Neural crest cell (in vitro differentiated cells): ENCODE measurements around the gene ADAMTSL1. TPM values are rescaled to one million over a fixed set of nuclear protein-coding genes. Genes with fewer than 3 reads are reported as not detected.

Source experiments
- DNase-seq: peaks from one replicate; pipeline ENCODE4 v3.0.0; 2021; ENCODE audit warnings: low read depth, mixed read lengths, low spot score
- H3K27ac Mint-ChIP-seq: one replicate; pipeline ENCODE4 v1.8.0; 2021; ENCODE audit warnings: mild to moderate bottlenecking, mixed read lengths; ENCODE audit not compliant: unreplicated experiment
- H3K27me3 Mint-ChIP-seq: 2 replicates; pipeline ENCODE4 v1.8.0; 2021; ENCODE audit warnings: low read depth, mild to moderate bottlenecking, mixed read lengths
- H3K36me3 Mint-ChIP-seq: 2 replicates; pipeline ENCODE4 v1.8.0; 2021; ENCODE audit warnings: low read depth, mild to moderate bottlenecking, mixed read lengths
- H3K4me1 Mint-ChIP-seq: 2 replicates; pipeline ENCODE4 v1.8.0; 2021; ENCODE audit warnings: mixed read lengths
- H3K4me3 Mint-ChIP-seq: one replicate; pipeline ENCODE4 v1.8.0; 2021; ENCODE audit warnings: mild to moderate bottlenecking, mixed read lengths
- H3K9me3 Mint-ChIP-seq: 2 replicates; pipeline ENCODE4 v1.8.0; 2021; ENCODE audit warnings: mixed read lengths
- CTCF ChIP-seq: fragments of 200-600 bp; sonication (generic); conservative IDR thresholded peaks from 2 replicates; pipeline ENCODE4 v1.5.0; 2021; ENCODE audit warnings: antibody characterized with exemption, mild to moderate bottlenecking
- total RNA-seq: library from RNA; stranded (reverse); gene quantifications from 2 replicates; pipeline ENCODE4 v1.2.1, GENCODE V29; 2021

ADAMTSL1 gene
- total RNA-seq, 1 donor from 2014 or later = 2.3 TPM

DNA sequence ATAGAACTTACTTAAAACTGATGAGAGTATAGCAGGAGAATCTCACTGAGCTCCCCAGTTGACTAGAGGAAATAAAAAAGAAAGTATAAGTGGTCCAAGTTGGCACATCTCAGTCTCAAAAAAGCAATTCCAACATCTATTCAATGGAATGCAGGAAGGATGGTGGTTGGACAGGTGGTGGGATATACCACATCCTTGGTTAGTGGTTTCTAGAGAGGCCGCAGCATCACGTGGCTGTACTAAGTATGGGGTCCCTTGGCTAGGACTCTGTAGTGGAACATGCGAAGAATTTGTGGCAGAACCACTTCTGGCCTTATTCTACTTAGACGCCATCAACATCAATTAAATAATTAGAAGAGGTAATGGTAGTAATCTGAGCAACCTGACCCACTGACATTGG, 326.6 kb downstream of the ADAMTSL1 start:
- H3K27ac Mint-ChIP-seq = no peak overlapping the region
- DNase-seq = no peak
- no peak overlapping the region for H3K4me3 Mint-ChIP-seq
- H3K36me3 Mint-ChIP-seq = no peaks in the 10 kb centered on the region
- H3K4me1 Mint-ChIP-seq = peaks cover 24% of the 10 kb centered on the region
- peaks cover 5% of the 10 kb centered on the region for H3K9me3 Mint-ChIP-seq
- no peaks in the 10 kb centered on the region for H3K27me3 Mint-ChIP-seq
- TF ChIP-seq CTCF = no peak

DNA sequence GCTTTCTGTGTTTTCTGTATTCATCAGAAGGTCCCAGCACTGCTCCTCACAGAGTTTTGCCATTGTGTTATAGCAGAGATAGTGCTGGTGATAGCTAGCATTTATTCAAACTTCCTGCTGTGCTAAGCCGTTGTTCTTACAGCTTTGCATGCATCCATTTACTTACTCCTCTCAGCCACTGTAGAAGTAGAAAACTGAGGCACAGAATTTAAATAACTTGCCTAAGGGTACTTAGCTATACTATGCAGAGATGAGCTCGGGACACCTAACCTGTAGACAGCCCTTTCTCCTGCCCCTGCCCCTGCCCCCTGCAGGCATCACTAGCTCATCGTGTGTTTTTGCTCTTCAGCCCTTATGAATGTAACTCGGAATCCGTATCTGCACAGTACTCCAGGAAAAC, 331.4 kb downstream of the ADAMTSL1 start:
- TF ChIP-seq CTCF = no peak
- Mint-ChIP-seq H3K4me1 (peaks cover 4% of the 10 kb centered on the region), H3K27ac (no peak overlapping the region), H3K4me3 (no peak overlapping the region), H3K36me3 (no peaks in the 10 kb centered on the region), H3K27me3 (no peaks in the 10 kb centered on the region), H3K9me3 (peaks cover 5% of the 10 kb centered on the region)
- no peak for DNase-seq

DNA sequence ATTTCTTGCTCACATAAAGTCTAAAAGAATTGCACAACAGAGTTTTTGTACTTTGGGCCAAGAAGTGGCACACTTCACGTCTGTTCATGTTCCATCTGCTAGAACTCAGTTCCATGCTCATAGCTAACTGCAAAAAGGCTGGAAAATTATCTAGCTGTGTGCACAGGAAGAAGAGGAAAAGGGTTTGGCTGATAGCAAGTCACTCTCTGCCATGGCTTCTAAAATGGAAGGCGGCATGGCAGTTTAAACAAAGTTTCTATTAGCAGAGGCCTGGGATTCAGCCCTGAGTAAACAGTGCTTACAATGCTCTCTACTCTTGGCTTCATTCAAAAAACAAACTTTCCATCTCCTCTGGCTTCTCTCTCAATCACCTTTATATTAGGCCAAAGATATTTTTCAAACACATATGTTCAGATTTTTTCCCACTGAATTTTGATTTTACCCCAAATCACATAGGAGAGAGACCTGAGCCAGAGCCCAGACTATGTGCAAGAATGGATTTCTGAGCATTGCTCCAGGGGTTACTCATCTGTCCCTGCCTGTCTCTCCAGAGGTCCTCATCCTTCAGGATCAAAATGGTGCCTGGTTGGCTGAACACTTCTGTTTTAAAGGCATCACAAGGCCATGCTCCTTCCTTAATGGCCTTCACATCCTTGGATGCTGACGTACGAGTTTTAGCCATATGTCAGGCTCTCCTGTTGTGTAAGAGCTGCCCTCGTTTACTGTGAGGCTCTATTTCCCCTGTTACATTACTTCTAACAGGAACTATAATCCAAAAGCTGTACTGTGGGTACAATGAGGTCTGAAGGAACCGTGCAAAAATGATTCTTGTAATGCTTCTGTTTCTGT, 332.5 kb downstream of the ADAMTSL1 start:
- Mint-ChIP-seq H3K9me3 (peaks cover 4% of the 10 kb centered on the region), H3K4me1 (peaks cover 4% of the 10 kb centered on the region), H3K27me3 (no peaks in the 10 kb centered on the region)

DNA sequence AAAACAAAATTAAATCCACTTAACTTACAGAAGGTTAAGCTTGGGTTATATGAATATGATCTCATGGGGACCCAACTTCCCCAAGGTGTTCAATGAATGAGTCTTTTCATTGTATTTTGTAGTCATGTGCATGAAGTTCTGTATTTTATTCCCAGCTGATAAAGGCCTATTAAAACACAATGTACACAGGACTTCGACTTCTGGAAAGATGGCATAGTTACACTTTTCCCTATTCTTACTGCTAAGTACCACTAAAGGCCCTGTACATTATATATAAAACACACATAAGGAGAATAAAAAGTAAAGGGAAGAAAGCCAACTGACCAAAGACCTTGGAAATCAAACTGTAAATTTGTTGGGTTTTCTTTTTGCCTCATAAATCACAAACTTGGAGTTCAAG, 336.6 kb downstream of the ADAMTSL1 start:
- Mint-ChIP-seq H3K4me1 (no peaks in the 10 kb centered on the region), H3K9me3 (peaks cover 7% of the 10 kb centered on the region), H3K27ac (no peak overlapping the region), H3K36me3 (peaks cover 3% of the 10 kb centered on the region), H3K27me3 (no peaks in the 10 kb centered on the region), H3K4me3 (no peak overlapping the region)
- TF ChIP-seq CTCF = no peak
- no peak for DNase-seq

More for the DNA sequence above, 332.5 kb downstream of the ADAMTSL1 start:
- no peaks in the 10 kb centered on the region for H3K36me3 Mint-ChIP-seq
- no peak overlapping the region for H3K4me3 Mint-ChIP-seq
- TF ChIP-seq CTCF = no peak
- no peak overlapping the region for H3K27ac Mint-ChIP-seq
- no peak for DNase-seq

- no peak overlapping the region for H3K27ac Mint-ChIP-seq
- no peak for TF ChIP-seq CTCF
- H3K4me3 Mint-ChIP-seq = no peak overlapping the region
Measured at GRCh38 chr9:18811171-18811570, 337.2 kb downstream of the ADAMTSL1 start.

More at GRCh38 chr9:18811171-18811570, 337.2 kb downstream of the ADAMTSL1 start:
- H3K9me3 Mint-ChIP-seq = peaks cover 7% of the 10 kb centered on the region
- DNase-seq = no peak
- H3K36me3 Mint-ChIP-seq = peaks cover 3% of the 10 kb centered on the region
- no peaks in the 10 kb centered on the region for H3K4me1 Mint-ChIP-seq
- H3K27me3 Mint-ChIP-seq = no peaks in the 10 kb centered on the region
